HEK293 (cell line): ENCODE data around the gene MSI2.
A peak's percentile ranks its signal among the peaks of the same experiment; 100 is the strongest.

Experiments
- CTCF ChIA-PET: fragments of 350-600 bp; formaldehyde crosslinking; extraction: SDS; loops from one replicate; lab custom pipeline; 2021; ENCODE audit warnings: antibody characterized with exemption; lab: Yijun Ruan, JAX
- POLR2A ChIA-PET: fragments of 300-600 bp; formaldehyde crosslinking; extraction: SDS; loops from one replicate; lab custom pipeline; 2020; ENCODE audit warnings: antibody characterized with exemption, inconsistent platforms; lab: Yijun Ruan, JAX
- H3K27ac ChIP-seq: fragments of 200-500 bp; sonication (Bioruptor generic); 2 replicates; pipeline ENCODE4 v1.5.1; 2014; ENCODE audit warnings: low read depth, low read length, control low read depth, inconsistent platforms; ENCODE audit errors: extremely low read depth
- H3K36me3 ChIP-seq, 2 experiments: fragments of 200-500 bp in 1 of 2; sonication (Bioruptor generic) in 1 of 2; 1 replicate in 1 of 2; 2 replicates in 1 of 2; pipeline ENCODE4 v1.5.1; 2014 to 2017; ENCODE audit warnings: inconsistent platforms in 2 of 2, low read length in 2 of 2; ENCODE audit not compliant: control insufficient read depth in 2 of 2, insufficient read depth in 1 of 2
- H3K4me1 ChIP-seq: fragments of 200-500 bp; sonication (Bioruptor generic); 2 replicates; pipeline ENCODE4 v1.5.1; 2014; ENCODE audit warnings: mild to moderate bottlenecking, low read length, inconsistent platforms; ENCODE audit not compliant: control insufficient read depth, insufficient read depth
- H3K4me3 ChIP-seq: 2 replicates; pipeline ENCODE4 v1.5.1; 2011; ENCODE audit warnings: low read depth, mild to moderate bottlenecking, control low read depth, low read length, moderate library complexity
- H3K9me3 ChIP-seq: fragments of 200-500 bp; sonication (Bioruptor generic); 2 replicates; pipeline ENCODE4 v1.5.1; 2014; ENCODE audit warnings: low read depth, low read length, inconsistent platforms; ENCODE audit not compliant: control insufficient read depth, insufficient read depth
- KLF10 ChIP-seq: fragments of 450-650 bp; IDR thresholded peaks from 2 replicates; pipeline ENCODE4 v1.5.1; 2018; ENCODE audit warnings: missing biosample characterization, mild to moderate bottlenecking, missing genetic modification characterization
- KLF16 ChIP-seq: fragments of 450-650 bp; formaldehyde crosslinking; IDR thresholded peaks from 2 replicates; pipeline ENCODE4 v1.5.1; 2017; ENCODE audit warnings: missing biosample characterization, missing genetic modification characterization
- KLF8 ChIP-seq: fragments of 450-650 bp; formaldehyde crosslinking; IDR thresholded peaks from 2 replicates; pipeline ENCODE4 v1.5.1; 2016; ENCODE audit warnings: missing biosample characterization, missing genetic modification characterization
- PRDM1 ChIP-seq: fragments of 450-650 bp; formaldehyde crosslinking; IDR thresholded peaks from 2 replicates; pipeline ENCODE4; 2016; ENCODE audit warnings: missing biosample characterization, missing genetic modification characterization
- SP7 ChIP-seq: fragments of 450-650 bp; formaldehyde crosslinking; IDR thresholded peaks from 2 replicates; pipeline ENCODE4 v1.5.1; 2016; ENCODE audit warnings: missing biosample characterization, missing genetic modification characterization
- TCF7L2 ChIP-seq: IDR thresholded peaks from 2 replicates; pipeline ENCODE4 v1.6.1; 2011; ENCODE audit warnings: low read depth, mild to moderate bottlenecking, inconsistent platforms, low read length, moderate library complexity, borderline replicate concordance
- ZBTB17 ChIP-seq: fragments of 450-650 bp; formaldehyde crosslinking; IDR thresholded peaks from 2 replicates; pipeline ENCODE4 v1.5.1; 2016; ENCODE audit warnings: missing biosample characterization, missing genetic modification characterization
- ZBTB21 ChIP-seq: fragments of 450-650 bp; formaldehyde crosslinking; IDR thresholded peaks from 2 replicates; pipeline ENCODE4 v1.5.1; 2017; ENCODE audit warnings: missing biosample characterization, missing genetic modification characterization
- ZBTB48 ChIP-seq: fragments of 450-650 bp; formaldehyde crosslinking; IDR thresholded peaks from 2 replicates; pipeline ENCODE4 v1.5.1; 2016; ENCODE audit warnings: missing biosample characterization, missing genetic modification characterization
- ZFP41 ChIP-seq: fragments of 450-650 bp; formaldehyde crosslinking; IDR thresholded peaks from 2 replicates; pipeline ENCODE4 v1.5.1; 2016; ENCODE audit warnings: missing biosample characterization, missing genetic modification characterization, borderline replicate concordance
- ZNF121 ChIP-seq: fragments of 450-650 bp; formaldehyde crosslinking; IDR thresholded peaks from 2 replicates; pipeline ENCODE4 v1.5.1; 2016; ENCODE audit warnings: missing biosample characterization, missing genetic modification characterization
- ZNF138 ChIP-seq: fragments of 450-650 bp; formaldehyde crosslinking; IDR thresholded peaks from 2 replicates; pipeline ENCODE4 v1.5.1; 2016; ENCODE audit warnings: missing biosample characterization, missing genetic modification characterization, borderline replicate concordance
- ZNF146 ChIP-seq: fragments of 450-650 bp; formaldehyde crosslinking; IDR thresholded peaks from 2 replicates; pipeline ENCODE4 v1.5.1; 2016; ENCODE audit warnings: missing biosample characterization, missing genetic modification characterization
- ZNF16 ChIP-seq: fragments of 450-650 bp; formaldehyde crosslinking; IDR thresholded peaks from 2 replicates; pipeline ENCODE4 v1.5.1; 2016; ENCODE audit warnings: low read depth, missing biosample characterization, missing genetic modification characterization
- ZNF223 ChIP-seq: fragments of 450-650 bp; formaldehyde crosslinking; IDR thresholded peaks from 2 replicates; pipeline ENCODE4 v1.5.1; 2016; ENCODE audit warnings: missing biosample characterization, missing genetic modification characterization
- ZNF350 ChIP-seq: fragments of 450-650 bp; formaldehyde crosslinking; IDR thresholded peaks from 2 replicates; pipeline ENCODE4 v1.5.0; 2017; ENCODE audit warnings: missing biosample characterization, mild to moderate bottlenecking, missing genetic modification characterization
- ZNF366 ChIP-seq: fragments of 450-650 bp; formaldehyde crosslinking; conservative IDR thresholded peaks from 2 replicates; pipeline ENCODE4 v1.5.1; 2016; ENCODE audit warnings: missing biosample characterization, missing genetic modification characterization
- ZNF48 ChIP-seq: fragments of 450-650 bp; formaldehyde crosslinking; IDR thresholded peaks from 2 replicates; pipeline ENCODE4 v1.5.1; 2016; ENCODE audit warnings: missing biosample characterization, missing genetic modification characterization
- ZNF544 ChIP-seq: fragments of 450-650 bp; formaldehyde crosslinking; IDR thresholded peaks from 2 replicates; pipeline ENCODE4 v1.5.0; 2017; ENCODE audit warnings: missing biosample characterization, missing genetic modification characterization
- ZNF596 ChIP-seq: fragments of 450-650 bp; IDR thresholded peaks from 2 replicates; pipeline ENCODE4 v1.5.0; 2018; ENCODE audit warnings: missing biosample characterization, mild to moderate bottlenecking, missing genetic modification characterization, moderate library complexity
- ZNF621 ChIP-seq: fragments of 450-650 bp; formaldehyde crosslinking; IDR thresholded peaks from 2 replicates; pipeline ENCODE4 v1.5.1; 2017; ENCODE audit warnings: missing biosample characterization, missing genetic modification characterization
- ZNF629 ChIP-seq: fragments of 450-650 bp; formaldehyde crosslinking; IDR thresholded peaks from 2 replicates; pipeline ENCODE4 v1.5.1; 2017; ENCODE audit warnings: missing biosample characterization, missing genetic modification characterization
- ZNF660 ChIP-seq: fragments of 450-650 bp; IDR thresholded peaks from 2 replicates; pipeline ENCODE4 v1.5.1; 2018; ENCODE audit warnings: missing biosample characterization, mild to moderate bottlenecking, missing genetic modification characterization
- ZNF776 ChIP-seq: fragments of 450-650 bp; formaldehyde crosslinking; IDR thresholded peaks from 2 replicates; pipeline ENCODE4 v1.5.0; 2017; ENCODE audit warnings: missing biosample characterization, missing genetic modification characterization, borderline replicate concordance
- ZSCAN16 ChIP-seq: fragments of 450-650 bp; formaldehyde crosslinking; IDR thresholded peaks from 2 replicates; pipeline ENCODE4 v1.5.1; 2016; ENCODE audit warnings: missing biosample characterization, missing genetic modification characterization
- TF ChIP-seq, protein P1 (sequence below): fragments of 450-650 bp; formaldehyde crosslinking; IDR thresholded peaks from 2 replicates; pipeline ENCODE4 v1.5.1; 2016; ENCODE audit warnings: missing biosample characterization, missing genetic modification characterization
- TF ChIP-seq, protein P2 (sequence below): fragments of 450-650 bp; formaldehyde crosslinking; IDR thresholded peaks from 2 replicates; pipeline ENCODE4 v1.5.1; 2017; ENCODE audit warnings: missing biosample characterization, missing genetic modification characterization
- TF ChIP-seq, protein P3 (sequence below): fragments of 450-650 bp; formaldehyde crosslinking; IDR thresholded peaks from 2 replicates; pipeline ENCODE4 v1.5.1; 2016; ENCODE audit warnings: missing biosample characterization, missing genetic modification characterization
- TF ChIP-seq, protein P4 (sequence below): fragments of 450-650 bp; formaldehyde crosslinking; IDR thresholded peaks from 2 replicates; pipeline ENCODE4 v1.5.1; 2016; ENCODE audit warnings: missing biosample characterization, missing genetic modification characterization
- TF ChIP-seq, protein P5 (sequence below): fragments of 450-650 bp; IDR thresholded peaks from 2 replicates; pipeline ENCODE4 v1.5.1; 2018; ENCODE audit warnings: missing biosample characterization, missing genetic modification characterization
- TF ChIP-seq, protein P6 (sequence below): fragments of 450-650 bp; formaldehyde crosslinking; IDR thresholded peaks from 2 replicates; pipeline ENCODE4 v1.5.1; 2016; ENCODE audit warnings: missing biosample characterization, missing genetic modification characterization

The MSI2 gene

DNA sequence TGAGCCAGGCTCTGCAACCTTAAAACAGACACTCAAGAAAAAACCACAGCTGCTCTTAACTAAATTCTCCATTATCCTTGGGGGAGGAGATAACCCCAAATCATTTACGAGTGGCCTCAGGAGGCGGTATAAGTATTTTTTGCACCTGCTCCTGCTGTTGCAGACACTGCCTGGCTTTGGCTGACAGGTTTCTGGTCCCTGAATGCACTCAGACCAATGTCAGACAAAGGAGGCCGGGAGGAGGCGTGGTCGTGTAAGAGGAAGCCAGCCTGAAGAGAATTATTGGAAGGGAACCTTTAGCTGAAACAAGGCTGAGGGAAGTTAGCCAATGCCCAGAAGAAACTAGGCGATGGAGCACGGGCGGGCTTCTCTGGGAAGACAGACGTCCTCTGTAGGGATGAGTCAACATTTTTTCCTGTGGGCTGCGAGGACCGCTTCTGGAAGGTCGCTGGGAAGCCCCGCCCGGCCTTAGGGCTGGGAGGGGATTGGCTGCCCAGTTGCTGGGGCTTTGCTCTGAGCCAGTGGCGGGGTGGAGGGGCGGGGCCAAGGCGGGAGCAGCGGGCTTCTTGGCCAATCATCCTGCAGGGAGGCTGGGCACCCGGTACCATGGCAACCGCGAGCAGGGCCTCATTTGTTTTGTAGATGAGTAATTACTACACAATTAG, 406.5 kb downstream of the MSI2 start:
- CTCF ChIA-PET = interaction anchor here (0.6 to 4.3 kb wide), 5 partner anchors 9 to 171 kb away, joined by 3 to 51 read pairs (median 10); no protein-coding TSS in a partner anchor
- TF ChIP-seq, protein P1, sequence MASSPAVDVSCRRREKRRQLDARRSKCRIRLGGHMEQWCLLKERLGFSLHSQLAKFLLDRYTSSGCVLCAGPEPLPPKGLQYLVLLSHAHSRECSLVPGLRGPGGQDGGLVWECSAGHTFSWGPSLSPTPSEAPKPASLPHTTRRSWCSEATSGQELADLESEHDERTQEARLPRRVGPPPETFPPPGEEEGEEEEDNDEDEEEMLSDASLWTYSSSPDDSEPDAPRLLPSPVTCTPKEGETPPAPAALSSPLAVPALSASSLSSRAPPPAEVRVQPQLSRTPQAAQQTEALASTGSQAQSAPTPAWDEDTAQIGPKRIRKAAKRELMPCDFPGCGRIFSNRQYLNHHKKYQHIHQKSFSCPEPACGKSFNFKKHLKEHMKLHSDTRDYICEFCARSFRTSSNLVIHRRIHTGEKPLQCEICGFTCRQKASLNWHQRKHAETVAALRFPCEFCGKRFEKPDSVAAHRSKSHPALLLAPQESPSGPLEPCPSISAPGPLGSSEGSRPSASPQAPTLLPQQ (tag by site-specific recombination) = no peak
- TF ChIP-seq KLF10 (tag by site-specific recombination) = no peak
- TF ChIP-seq ZNF660 = no peak
- TF ChIP-seq PRDM1 (tag by site-specific recombination) = no peak
- no peak for TF ChIP-seq ZNF138
- no peak for TF ChIP-seq ZNF621
- no peak for TF ChIP-seq ZNF48 (tag by site-specific recombination)
- TF ChIP-seq, protein P2, sequence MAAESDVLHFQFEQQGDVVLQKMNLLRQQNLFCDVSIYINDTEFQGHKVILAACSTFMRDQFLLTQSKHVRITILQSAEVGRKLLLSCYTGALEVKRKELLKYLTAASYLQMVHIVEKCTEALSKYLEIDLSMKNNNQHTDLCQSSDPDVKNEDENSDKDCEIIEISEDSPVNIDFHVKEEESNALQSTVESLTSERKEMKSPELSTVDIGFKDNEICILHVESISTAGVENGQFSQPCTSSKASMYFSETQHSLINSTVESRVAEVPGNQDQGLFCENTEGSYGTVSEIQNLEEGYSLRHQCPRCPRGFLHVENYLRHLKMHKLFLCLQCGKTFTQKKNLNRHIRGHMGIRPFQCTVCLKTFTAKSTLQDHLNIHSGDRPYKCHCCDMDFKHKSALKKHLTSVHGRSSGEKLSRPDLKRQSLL (tag by site-specific recombination) = peak; percentile 82
- TF ChIP-seq ZNF350 (tag by site-specific recombination) = no peak
- no peak for TF ChIP-seq ZNF223 (tag by site-specific recombination)
- TF ChIP-seq ZNF776 (tag by site-specific recombination) = no peak
- TF ChIP-seq ZBTB48 (tag by site-specific recombination) = no peak; the same call in 1 of the 2 replicates
- no peak for TF ChIP-seq KLF8 (tag by site-specific recombination)
- TF ChIP-seq ZNF121 = no peak
- TF ChIP-seq ZFP41 = no peak
- TF ChIP-seq, protein P3, sequence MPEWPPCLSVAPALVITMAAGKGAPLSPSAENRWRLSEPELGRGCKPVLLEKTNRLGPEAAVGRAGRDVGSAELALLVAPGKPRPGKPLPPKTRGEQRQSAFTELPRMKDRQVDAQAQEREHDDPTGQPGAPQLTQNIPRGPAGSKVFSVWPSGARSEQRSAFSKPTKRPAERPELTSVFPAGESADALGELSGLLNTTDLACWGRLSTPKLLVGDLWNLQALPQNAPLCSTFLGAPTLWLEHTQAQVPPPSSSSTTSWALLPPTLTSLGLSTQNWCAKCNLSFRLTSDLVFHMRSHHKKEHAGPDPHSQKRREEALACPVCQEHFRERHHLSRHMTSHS = no peak
- no peak for TF ChIP-seq ZNF146 (tag by site-specific recombination)
- TF ChIP-seq ZNF544 (tag by site-specific recombination) = no peak
- TF ChIP-seq ZNF366 (tag by site-specific recombination) = no peak
- no peak for TF ChIP-seq TCF7L2
- no peak for TF ChIP-seq ZBTB21
- TF ChIP-seq ZNF596 = no peak
- no peak for TF ChIP-seq SP7 (tag by site-specific recombination)
- 0 out of 2 replicates have a peak, but pooled peaks have one; percentile 22 for TF ChIP-seq ZNF629 (tag by site-specific recombination)
- no peak for TF ChIP-seq KLF16
- TF ChIP-seq, protein P4, sequence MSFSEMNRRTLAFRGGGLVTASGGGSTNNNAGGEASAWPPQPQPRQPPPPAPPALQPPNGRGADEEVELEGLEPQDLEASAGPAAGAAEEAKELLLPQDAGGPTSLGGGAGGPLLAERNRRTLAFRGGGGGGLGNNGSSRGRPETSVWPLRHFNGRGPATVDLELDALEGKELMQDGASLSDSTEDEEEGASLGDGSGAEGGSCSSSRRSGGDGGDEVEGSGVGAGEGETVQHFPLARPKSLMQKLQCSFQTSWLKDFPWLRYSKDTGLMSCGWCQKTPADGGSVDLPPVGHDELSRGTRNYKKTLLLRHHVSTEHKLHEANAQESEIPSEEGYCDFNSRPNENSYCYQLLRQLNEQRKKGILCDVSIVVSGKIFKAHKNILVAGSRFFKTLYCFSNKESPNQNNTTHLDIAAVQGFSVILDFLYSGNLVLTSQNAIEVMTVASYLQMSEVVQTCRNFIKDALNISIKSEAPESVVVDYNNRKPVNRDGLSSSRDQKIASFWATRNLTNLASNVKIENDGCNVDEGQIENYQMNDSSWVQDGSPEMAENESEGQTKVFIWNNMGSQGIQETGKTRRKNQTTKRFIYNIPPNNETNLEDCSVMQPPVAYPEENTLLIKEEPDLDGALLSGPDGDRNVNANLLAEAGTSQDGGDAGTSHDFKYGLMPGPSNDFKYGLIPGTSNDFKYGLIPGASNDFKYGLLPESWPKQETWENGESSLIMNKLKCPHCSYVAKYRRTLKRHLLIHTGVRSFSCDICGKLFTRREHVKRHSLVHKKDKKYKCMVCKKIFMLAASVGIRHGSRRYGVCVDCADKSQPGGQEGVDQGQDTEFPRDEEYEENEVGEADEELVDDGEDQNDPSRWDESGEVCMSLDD (tag by site-specific recombination) = no peak
- peak; percentile 69 for TF ChIP-seq ZBTB17 (tag by site-specific recombination)
- no peak for TF ChIP-seq ZSCAN16
- TF ChIP-seq, protein P5, sequence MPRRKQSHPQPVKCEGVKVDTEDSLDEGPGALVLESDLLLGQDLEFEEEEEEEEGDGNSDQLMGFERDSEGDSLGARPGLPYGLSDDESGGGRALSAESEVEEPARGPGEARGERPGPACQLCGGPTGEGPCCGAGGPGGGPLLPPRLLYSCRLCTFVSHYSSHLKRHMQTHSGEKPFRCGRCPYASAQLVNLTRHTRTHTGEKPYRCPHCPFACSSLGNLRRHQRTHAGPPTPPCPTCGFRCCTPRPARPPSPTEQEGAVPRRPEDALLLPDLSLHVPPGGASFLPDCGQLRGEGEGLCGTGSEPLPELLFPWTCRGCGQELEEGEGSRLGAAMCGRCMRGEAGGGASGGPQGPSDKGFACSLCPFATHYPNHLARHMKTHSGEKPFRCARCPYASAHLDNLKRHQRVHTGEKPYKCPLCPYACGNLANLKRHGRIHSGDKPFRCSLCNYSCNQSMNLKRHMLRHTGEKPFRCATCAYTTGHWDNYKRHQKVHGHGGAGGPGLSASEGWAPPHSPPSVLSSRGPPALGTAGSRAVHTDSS (tag by site-specific recombination) = no peak
- TF ChIP-seq, protein P6, sequence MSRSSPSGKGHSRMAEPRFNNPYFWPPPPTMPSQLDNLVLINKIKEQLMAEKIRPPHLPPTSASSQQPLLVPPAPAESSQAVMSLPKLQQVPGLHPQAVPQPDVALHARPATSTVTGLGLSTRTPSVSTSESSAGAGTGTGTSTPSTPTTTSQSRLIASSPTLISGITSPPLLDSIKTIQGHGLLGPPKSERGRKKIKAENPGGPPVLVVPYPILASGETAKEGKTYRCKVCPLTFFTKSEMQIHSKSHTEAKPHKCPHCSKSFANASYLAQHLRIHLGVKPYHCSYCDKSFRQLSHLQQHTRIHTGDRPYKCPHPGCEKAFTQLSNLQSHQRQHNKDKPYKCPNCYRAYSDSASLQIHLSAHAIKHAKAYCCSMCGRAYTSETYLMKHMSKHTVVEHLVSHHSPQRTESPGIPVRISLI (tag by site-specific recombination) = no peak
- no peak for TF ChIP-seq ZNF16 (tag by site-specific recombination)

More for the DNA sequence above, 406.5 kb downstream of the MSI2 start:
- H3K36me3 ChIP-seq = no peaks in the 10 kb centered on the region
- POLR2A ChIA-PET = no interaction called here
- peak overlapping the region; percentile 39 for H3K27ac ChIP-seq
- H3K4me1 ChIP-seq = peaks cover 13% of the 10 kb centered on the region
- H3K4me3 ChIP-seq = peak overlapping the region; percentile 33
- no peaks in the 10 kb centered on the region for H3K9me3 ChIP-seq
